ENCODE data around the gene RBMS1. TPM values are rescaled to one million over a fixed set of nuclear protein-coding genes. Genes with fewer than 3 reads are reported as not detected.

The RBMS1 gene, protein sequence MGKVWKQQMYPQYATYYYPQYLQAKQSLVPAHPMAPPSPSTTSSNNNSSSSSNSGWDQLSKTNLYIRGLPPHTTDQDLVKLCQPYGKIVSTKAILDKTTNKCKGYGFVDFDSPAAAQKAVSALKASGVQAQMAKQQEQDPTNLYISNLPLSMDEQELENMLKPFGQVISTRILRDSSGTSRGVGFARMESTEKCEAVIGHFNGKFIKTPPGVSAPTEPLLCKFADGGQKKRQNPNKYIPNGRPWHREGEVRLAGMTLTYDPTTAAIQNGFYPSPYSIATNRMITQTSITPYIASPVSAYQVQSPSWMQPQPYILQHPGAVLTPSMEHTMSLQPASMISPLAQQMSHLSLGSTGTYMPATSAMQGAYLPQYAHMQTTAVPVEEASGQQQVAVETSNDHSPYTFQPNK
- total RNA-seq (100 to 1,000 TPM; 106 TPM), polyA plus RNA-seq (100 to 1,000 TPM in 2 of 3 donors, 10 to 100 TPM in 1; 80.0 to 125 (median 110) TPM), total RNA-seq (119 to 294 (median 180) reads per million in 6 experiments)

DNA sequence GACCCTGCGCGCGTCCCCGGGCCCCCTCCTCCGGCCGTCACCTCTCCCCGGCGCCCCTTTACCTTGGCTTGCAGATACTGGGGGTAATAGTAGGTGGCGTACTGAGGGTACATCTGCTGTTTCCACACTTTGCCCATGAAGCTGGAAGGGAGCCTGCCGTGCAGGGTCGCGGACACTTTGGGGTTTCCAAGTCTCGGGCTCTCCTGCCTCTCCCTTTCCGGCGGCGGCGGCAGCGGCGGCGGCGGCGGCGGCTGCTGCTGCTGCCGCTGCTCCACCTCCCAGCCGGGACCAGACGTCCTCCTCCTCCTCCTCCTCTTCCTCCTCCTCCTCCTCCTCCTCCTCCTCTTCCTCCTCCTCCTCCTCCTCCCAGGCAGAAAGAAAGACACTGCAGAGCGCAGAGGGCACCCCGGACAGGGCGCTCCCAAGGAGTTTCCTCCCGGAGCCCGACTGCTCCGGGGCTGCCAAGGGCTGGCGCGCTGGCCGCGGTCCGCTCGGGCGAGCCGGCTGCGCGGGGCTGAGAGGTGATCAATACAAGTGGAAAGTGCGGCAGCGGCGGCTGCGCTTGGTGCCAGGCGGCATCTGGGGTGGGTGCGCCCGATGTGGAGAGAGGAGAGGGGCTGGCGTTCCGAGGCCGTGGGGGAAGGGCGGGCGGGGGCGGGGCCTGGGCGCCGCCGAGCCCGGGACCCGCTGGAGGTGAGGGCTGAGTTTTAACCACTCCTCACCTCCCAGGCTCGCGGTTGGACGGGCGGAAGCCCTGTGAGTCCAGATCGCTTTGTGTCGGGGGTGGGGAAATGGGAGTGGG lies at the start of gene RBMS1:
TSS of gene RBMS1 (minus strand) at position 581 of the 802 bp plus-strand sequence. CDS start at position 137, 444 bp downstream.
- ATAC-seq (peak; percentile 56 to 64), DNase-seq (peak; percentile 17 to 75 (median 52))
- POLR2A ChIA-PET = interaction anchor here (0.7 to 2.5 kb wide), 8 partner anchors 9 to 223 kb away, joined by 3 to 13 read pairs (median 3); no protein-coding TSS in a partner anchor
- peak within 1 kb of the TSS; percentile 90 to 99 (median 95) for H3K27ac Mint-ChIP-seq
- H3K36me3 Mint-ChIP-seq = no peaks in the 10 kb centered on the region
- H3K9me3 Mint-ChIP-seq = no peaks in the 10 kb centered on the region
- H3K4me3 Mint-ChIP-seq = peak within 1 kb of the TSS; percentile 87 to 98 (median 95)
- H3K27me3 Mint-ChIP-seq = peaks cover 0 to 8% (median 0%) of the 10 kb centered on the region in 5 donors
- H3K4me1 Mint-ChIP-seq = peaks cover 19 to 37% (median 35%) of the 10 kb centered on the region in 4 donors

DNA sequence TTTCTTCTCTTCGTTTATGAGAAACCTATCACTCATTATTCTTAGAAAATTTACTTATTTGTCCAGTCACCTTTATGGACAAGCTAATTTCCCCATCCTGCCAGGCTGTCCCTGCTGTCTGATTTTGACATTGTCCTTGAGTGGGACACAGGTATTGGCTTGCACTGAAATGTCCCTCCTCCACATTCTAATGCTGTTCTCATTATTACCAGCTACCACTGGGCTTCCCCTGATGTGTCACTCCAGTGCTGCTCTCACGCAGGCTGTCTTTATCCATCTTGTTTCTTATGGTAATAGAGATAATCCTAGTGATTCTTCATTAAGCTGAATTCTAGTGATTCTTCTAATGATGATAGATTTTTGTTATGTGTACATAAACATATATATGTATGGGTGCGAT lies 48.1 kb upstream of the RBMS1 start:
- H3K9me3 Mint-ChIP-seq = no peaks in the 10 kb centered on the region
- no peaks in the 10 kb centered on the region for H3K36me3 Mint-ChIP-seq
- H3K27me3 Mint-ChIP-seq = no peaks in the 10 kb centered on the region
- ATAC-seq (no peak), DNase-seq (no peak)
- POLR2A ChIA-PET = no interaction called here
- H3K4me3 Mint-ChIP-seq = no peak overlapping the region
- H3K4me1 Mint-ChIP-seq = peaks cover 0 to 8% (median 5%) of the 10 kb centered on the region in 4 donors
- H3K27ac Mint-ChIP-seq = no peak overlapping the region

DNA sequence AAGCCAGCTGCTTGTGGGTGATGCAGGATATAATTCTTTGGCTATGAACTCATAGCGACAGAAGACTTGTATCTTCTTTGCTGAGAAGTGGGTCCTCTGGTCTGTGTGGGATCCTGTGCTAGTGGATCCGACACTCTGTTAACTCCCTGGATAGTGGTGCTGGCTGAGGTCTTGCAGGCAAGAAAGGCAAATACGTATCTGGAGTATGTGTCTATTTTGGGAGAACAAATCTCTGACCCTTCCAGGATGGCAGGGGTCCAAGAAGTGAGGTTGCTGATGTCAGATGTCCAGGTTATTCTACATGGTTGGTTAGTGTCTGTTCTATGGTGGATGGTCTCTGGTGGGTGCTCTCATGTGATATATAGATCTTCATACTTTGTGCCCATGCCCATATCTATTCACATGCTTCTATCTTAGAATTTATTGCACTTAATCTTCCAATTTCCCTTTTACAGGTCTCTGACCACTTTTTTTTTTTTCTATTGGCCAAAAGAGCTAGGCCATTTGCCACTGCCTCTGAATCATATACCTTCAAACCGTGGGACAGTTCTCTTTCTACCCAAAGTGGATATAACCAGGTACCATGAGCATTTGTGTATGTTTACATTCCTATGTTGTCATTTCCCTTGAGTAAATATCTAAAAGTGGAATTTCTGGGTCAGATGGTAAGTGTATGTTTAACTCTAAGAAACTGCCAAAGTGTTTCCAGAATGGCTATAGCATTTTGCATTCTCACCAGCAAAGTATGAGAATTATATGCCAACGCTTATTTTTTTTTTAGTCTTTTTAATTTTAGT lies 45.1 kb upstream of the RBMS1 start:
- POLR2A ChIA-PET = no interaction called here
- Mint-ChIP-seq H3K9me3 (no peaks in the 10 kb centered on the region), H3K4me3 (no peak overlapping the region), H3K4me1 (peaks cover 0 to 14% (median 8%) of the 10 kb centered on the region in 4 donors), H3K36me3 (no peaks in the 10 kb centered on the region), H3K27me3 (no peaks in the 10 kb centered on the region), H3K27ac (no peak overlapping the region)
- ATAC-seq (no peak), DNase-seq (no peak)

DNA sequence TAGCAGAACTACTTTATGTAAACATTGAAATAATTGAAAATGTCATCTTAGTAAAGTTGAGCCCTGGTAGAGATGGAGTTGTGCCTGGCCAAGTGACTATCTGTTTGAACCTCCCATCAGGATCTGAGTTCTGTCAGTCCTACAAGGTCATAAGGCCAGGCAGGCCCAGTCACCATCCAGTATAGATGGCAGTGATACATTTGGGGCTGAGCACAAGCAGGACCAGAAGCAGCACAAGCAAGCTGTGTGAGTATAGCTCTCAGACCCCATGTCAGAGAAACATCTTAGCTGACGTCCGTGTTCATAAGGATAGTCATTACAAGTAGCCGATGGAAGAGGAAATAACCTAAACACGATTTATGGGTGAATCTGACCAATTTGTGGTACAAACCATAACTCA lies 44.5 kb upstream of the RBMS1 start:
- ATAC-seq = no peak

DNA sequence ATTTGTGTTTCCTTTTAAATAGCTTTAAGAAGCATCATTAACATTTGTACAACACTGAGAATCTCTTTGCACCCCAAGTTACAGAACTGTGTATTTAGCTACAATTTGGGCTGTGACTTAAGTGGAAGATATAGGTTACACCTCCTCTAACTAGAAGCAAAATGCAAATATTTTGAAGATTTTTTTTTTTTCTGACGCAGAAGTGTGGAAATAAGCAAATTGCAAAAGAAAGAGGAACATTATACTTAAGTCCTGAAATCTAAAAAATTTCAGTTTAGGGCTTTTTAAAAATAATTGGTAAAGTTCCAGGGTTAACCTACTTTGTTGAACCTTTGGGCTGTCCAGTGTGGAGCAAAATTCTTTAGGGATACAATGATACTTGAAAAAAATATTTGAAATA lies 41.4 kb upstream of the RBMS1 start:
- H3K9me3 Mint-ChIP-seq = no peaks in the 10 kb centered on the region
- H3K4me3 Mint-ChIP-seq = no peak overlapping the region
- no peaks in the 10 kb centered on the region for H3K36me3 Mint-ChIP-seq
- POLR2A ChIA-PET = interaction anchor here (0.6 kb wide), 1 partner anchor 47 kb away, joined by 3 read pairs; no protein-coding TSS in a partner anchor
- peaks cover 0 to 14% (median 8%) of the 10 kb centered on the region in 4 donors for H3K4me1 Mint-ChIP-seq
- no peaks in the 10 kb centered on the region for H3K27me3 Mint-ChIP-seq
- no peak for ATAC-seq
- no peak overlapping the region for H3K27ac Mint-ChIP-seq
- no peak for DNase-seq

More for the DNA sequence above, 44.5 kb upstream of the RBMS1 start:
- H3K27me3 Mint-ChIP-seq = no peaks in the 10 kb centered on the region
- no peaks in the 10 kb centered on the region for H3K9me3 Mint-ChIP-seq
- no peak for DNase-seq
- no peaks in the 10 kb centered on the region for H3K36me3 Mint-ChIP-seq
- no peak overlapping the region for H3K27ac Mint-ChIP-seq
- POLR2A ChIA-PET = no interaction called here
- H3K4me3 Mint-ChIP-seq = no peak overlapping the region
- peaks cover 0 to 14% (median 8%) of the 10 kb centered on the region in 4 donors for H3K4me1 Mint-ChIP-seq

DNA sequence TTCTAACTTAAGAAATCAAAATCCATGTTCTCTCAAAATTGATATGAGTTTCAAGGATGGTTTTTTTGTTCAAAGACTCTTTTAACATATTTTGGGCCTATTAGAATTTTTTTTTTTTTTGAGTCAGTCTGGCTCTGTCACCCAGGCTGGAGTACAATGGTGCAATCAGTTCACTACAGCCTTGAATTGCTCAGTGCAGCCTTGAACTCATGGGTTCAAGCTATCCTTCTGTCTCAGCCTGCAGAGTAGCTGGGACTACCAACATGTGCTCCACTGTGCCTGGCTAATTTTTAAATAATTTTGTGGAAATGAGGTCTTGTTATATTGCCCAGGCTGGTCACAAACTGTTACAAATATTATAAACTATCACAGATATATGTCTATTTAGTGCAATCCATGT lies 40.6 kb upstream of the RBMS1 start:
- POLR2A ChIA-PET = no interaction called here
- no peak for ATAC-seq
- Mint-ChIP-seq H3K4me1 (peaks cover 0 to 14% (median 8%) of the 10 kb centered on the region in 4 donors), H3K27me3 (no peaks in the 10 kb centered on the region), H3K4me3 (no peak overlapping the region), H3K36me3 (no peaks in the 10 kb centered on the region), H3K9me3 (no peaks in the 10 kb centered on the region), H3K27ac (no peak overlapping the region)
- DNase-seq = no peak

DNA sequence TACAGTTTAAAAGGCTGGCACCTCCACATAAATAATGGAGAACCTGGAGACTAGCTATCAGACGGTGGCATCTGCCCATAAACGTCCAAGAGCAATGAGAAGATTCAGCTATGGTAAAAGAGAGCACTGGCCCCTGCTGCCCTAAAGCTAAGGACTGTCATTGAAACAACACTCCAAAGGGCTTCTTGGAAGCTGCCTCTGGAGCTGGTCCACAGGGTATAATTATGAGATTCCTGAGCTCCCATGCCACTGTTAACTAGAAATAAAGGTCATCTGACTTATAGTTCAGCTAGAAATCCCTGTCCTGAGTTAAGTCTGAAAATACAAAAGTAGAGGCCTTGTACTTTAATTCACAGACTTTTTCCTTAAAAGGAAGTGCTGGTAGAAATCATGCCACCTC lies 39.9 kb upstream of the RBMS1 start:
- no peak overlapping the region for H3K4me3 Mint-ChIP-seq
- H3K4me1 Mint-ChIP-seq = peaks cover 0 to 14% (median 8%) of the 10 kb centered on the region in 4 donors
- POLR2A ChIA-PET = no interaction called here
- no peaks in the 10 kb centered on the region for H3K36me3 Mint-ChIP-seq
- no peaks in the 10 kb centered on the region for H3K9me3 Mint-ChIP-seq
- H3K27me3 Mint-ChIP-seq = no peaks in the 10 kb centered on the region
- no peak overlapping the region for H3K27ac Mint-ChIP-seq
- DNase-seq (no peak), ATAC-seq (no peak)

DNA sequence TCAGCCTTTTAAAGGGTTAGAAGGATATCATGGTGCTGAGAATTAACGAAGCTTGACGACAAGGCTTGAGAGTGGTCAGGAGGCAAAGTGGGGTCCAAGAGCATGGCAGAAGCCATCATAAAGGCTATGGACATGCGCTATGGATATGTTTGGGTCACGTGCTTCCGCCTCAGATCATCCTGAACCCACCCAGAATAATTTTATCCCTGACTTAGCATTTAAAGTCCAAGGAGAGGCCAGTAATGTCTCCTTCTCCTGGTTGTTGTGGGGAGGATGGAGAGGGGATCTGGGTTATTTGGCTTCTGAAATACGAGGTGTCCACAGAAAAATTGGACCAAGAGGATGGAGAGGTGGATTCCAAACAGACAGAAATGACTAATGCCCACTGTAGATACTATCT lies 38.8 kb upstream of the RBMS1 start:
- POLR2A ChIA-PET = no interaction called here
- no peak for DNase-seq
- H3K4me1 Mint-ChIP-seq = peaks cover 0 to 13% (median 5%) of the 10 kb centered on the region in 4 donors
- no peak overlapping the region for H3K4me3 Mint-ChIP-seq
- no peaks in the 10 kb centered on the region for H3K36me3 Mint-ChIP-seq
- H3K27ac Mint-ChIP-seq = no peak overlapping the region
- ATAC-seq = no peak
- H3K27me3 Mint-ChIP-seq = no peaks in the 10 kb centered on the region
- H3K9me3 Mint-ChIP-seq = no peaks in the 10 kb centered on the region

DNA sequence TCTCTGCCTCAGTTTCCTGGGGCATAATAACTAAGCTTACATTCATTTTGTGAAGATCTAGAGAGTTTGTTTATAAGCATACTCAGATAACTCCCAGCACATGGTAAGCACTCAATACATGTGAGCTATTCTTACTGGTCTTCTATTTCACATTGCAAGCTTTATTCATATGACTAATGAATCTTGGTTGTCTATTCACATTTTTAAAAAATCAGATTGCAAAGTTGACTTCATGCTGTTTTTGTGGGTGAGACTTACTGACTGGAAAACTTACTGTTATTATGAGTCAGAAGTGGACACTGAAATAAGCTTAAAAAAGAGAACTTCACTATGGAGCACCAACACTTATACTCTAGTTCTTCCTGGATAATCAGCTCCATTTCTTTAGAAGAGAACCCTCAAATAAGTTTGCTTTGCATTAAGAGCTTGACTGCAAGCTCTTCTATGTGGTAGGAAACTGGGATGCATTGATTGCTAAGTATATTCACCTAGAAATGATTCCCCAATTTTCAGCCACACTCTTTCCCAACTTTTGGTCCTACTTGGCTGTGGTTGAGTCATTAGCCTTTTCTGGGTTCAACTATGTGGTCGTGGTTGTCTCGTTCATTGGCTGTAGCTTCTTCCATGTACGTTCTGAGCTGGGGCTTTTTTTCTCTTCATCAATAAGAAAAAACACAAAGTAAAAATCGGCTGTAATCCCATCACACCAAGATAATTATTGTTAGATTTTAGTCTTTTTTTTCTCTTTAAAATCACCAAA lies 29.5 kb upstream of the RBMS1 start:
- ATAC-seq (no peak), DNase-seq (no peak)
- H3K36me3 Mint-ChIP-seq = no peaks in the 10 kb centered on the region
- POLR2A ChIA-PET = no interaction called here
- no peak overlapping the region for H3K27ac Mint-ChIP-seq
- no peaks in the 10 kb centered on the region for H3K27me3 Mint-ChIP-seq
- no peak overlapping the region for H3K4me3 Mint-ChIP-seq
- H3K9me3 Mint-ChIP-seq = peaks cover 0 to 1% (median 0%) of the 10 kb centered on the region in 9 donors
- peaks cover 0 to 2% (median 0%) of the 10 kb centered on the region in 4 donors for H3K4me1 Mint-ChIP-seq

DNA sequence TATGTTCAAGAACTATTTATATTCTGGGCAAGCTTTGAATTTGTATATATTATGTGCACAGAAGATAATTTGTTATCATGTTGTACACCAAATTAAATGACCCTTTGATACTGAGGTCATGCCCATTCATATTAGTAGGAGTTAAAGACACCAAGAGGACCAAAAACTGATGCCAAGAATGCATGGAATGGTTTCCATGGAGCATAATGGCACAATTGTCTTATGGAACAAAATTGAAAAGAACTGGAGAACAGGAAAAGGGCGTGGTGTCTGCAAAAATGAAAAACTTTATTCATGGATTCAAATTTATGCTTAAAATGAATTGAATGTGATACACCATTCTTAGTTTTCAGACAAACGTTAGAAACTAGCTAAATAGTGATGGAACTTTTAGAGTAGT lies 24.1 kb upstream of the RBMS1 start:
- Mint-ChIP-seq H3K4me1 (peaks cover 11 to 21% (median 17%) of the 10 kb centered on the region in 4 donors), H3K27me3 (no peaks in the 10 kb centered on the region), H3K27ac (no peak overlapping the region), H3K36me3 (no peaks in the 10 kb centered on the region), H3K9me3 (no peaks in the 10 kb centered on the region), H3K4me3 (no peak overlapping the region)
- ATAC-seq (no peak), DNase-seq (no peak)
- POLR2A ChIA-PET = no interaction called here

DNA sequence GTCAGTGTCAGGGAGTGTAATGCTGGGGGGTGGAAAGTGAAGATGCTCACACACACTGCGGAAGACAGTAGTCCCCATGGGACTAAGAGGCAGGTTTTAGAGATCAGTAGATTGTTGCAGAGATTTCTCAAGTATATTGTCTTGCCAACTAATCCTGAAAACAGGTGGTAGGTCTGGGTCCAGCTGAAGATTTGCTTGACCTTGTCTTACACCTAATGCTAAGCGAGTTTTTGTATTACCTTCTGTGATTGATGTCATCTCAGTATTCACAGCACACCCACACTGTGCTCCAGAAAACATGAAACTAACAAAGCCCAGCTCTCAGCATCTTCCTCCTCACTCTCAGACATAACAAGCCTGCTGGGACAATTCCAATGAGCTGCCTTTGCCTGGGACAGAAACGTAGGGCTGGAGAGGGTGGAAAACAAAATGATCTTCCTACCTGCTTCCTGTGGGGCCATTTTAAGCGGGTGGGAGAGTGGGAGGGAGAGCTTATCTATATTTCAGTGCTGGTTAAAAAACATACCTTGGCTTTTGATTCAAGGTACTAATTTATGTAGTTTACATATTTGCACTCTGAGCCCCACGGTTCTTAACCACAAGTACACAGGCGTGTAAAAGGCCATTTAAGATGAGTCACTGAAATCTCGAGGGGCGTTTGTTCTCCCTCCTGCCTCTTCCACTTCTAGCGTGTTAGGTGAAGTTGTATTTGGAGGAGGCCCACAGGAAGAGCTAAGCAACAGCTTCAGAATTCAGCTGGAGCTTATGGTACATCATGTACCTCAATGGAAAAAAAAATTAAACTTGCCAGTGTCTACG lies 23.1 kb upstream of the RBMS1 start:
- DNase-seq (no peak), ATAC-seq (peak; percentile 14 to 41)
- Mint-ChIP-seq H3K4me3 (no peak overlapping the region), H3K27me3 (no peaks in the 10 kb centered on the region), H3K9me3 (peaks cover 0 to 1% (median 0%) of the 10 kb centered on the region in 9 donors), H3K27ac (peak overlapping the region in 6 of 10 donors; percentile 0 to 86 (median 8)), H3K36me3 (no peaks in the 10 kb centered on the region), H3K4me1 (peaks cover 11 to 21% (median 17%) of the 10 kb centered on the region in 4 donors)
- POLR2A ChIA-PET = no interaction called here
